Cardiac muscle cell (in vitro differentiated cells and primary cell): Measurements from ENCODE around the gene PTDSS2. TPM values are rescaled to one million over a fixed set of nuclear protein-coding genes. Genes with fewer than 3 reads are reported as not detected.

Experiments used
- DNase-seq, 2 donors: peaks; one replicate each; pipeline versions ENCODE4 v3.0.0 to v3.0.0-alpha.2; 2010 to 2017; ENCODE audit warnings: low read depth in 1 of 2, low spot score in 1 of 2
- H3K27ac ChIP-seq: fragments of 200-600 bp; sonication (generic); 2 replicates; pipeline ENCODE4 v1.5.1; 2016
- H3K27me3 ChIP-seq: fragments of 200-600 bp; sonication (generic); 2 replicates; pipeline ENCODE4 v1.6.0; 2016; ENCODE audit warnings: control low read depth
- H3K36me3 ChIP-seq: fragments of 200-600 bp; sonication (generic); 2 replicates; pipeline ENCODE4 v1.5.1; 2016; ENCODE audit warnings: control low read depth
- H3K4me1 ChIP-seq: fragments of 200-600 bp; sonication (generic); 2 replicates; pipeline ENCODE4 v1.8.1; 2017; ENCODE audit warnings: low read depth, mild to moderate bottlenecking, mixed run types
- H3K4me3 ChIP-seq: fragments of 200-600 bp; sonication (generic); 2 replicates; pipeline ENCODE4 v1.5.1; 2016; ENCODE audit warnings: mild to moderate bottlenecking
- H3K9me3 ChIP-seq: fragments of 200-600 bp; sonication (generic); 2 replicates; pipeline ENCODE4 v1.5.1; 2017; ENCODE audit warnings: low read depth, mild to moderate bottlenecking, control low read depth
- polyA plus RNA-seq: library from polyadenylated mRNA; unstranded; fragments of >200 nt; fragmentation: Nextera tagmentation; extraction: Ambion mirVana; gene quantifications from 2 replicates; pipeline ENCODE4 v1.2.1, GENCODE V29; 2016
- total RNA-seq: library from RNA; depleted of rRNA; stranded (reverse); fragments of >200 nt; gene quantifications from 2 replicates; pipeline ENCODE4 v1.2.3, GENCODE V29; 2016
- TF ChIP-seq, protein P1 (sequence below): IDR thresholded peaks from 2 replicates; pipeline ENCODE4 v1.5.1; 2012; ENCODE audit warnings: low read depth, mild to moderate bottlenecking, low read length

Gene PTDSS2
- total and polyA plus RNA-seq, 2 experiments from 2014 or later, result 69.6 to 202 TPM

GRCh38 chr11:486189-486588 lies 36.1 kb downstream of the PTDSS2 start:
- no peak for DNase-seq
- Histone ChIP-seq H3K36me3 (no peaks in the 10 kb centered on the region), H3K27me3 (no peaks in the 10 kb centered on the region), H3K4me1 (no peaks in the 10 kb centered on the region), H3K4me3 (no peak overlapping the region), H3K27ac (no peak overlapping the region), H3K9me3 (no peaks in the 10 kb centered on the region)
- TF ChIP-seq, protein P1, sequence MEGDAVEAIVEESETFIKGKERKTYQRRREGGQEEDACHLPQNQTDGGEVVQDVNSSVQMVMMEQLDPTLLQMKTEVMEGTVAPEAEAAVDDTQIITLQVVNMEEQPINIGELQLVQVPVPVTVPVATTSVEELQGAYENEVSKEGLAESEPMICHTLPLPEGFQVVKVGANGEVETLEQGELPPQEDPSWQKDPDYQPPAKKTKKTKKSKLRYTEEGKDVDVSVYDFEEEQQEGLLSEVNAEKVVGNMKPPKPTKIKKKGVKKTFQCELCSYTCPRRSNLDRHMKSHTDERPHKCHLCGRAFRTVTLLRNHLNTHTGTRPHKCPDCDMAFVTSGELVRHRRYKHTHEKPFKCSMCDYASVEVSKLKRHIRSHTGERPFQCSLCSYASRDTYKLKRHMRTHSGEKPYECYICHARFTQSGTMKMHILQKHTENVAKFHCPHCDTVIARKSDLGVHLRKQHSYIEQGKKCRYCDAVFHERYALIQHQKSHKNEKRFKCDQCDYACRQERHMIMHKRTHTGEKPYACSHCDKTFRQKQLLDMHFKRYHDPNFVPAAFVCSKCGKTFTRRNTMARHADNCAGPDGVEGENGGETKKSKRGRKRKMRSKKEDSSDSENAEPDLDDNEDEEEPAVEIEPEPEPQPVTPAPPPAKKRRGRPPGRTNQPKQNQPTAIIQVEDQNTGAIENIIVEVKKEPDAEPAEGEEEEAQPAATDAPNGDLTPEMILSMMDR, result no peak

GRCh38 chr11:487571-488021 lies 37.5 kb downstream of the PTDSS2 start:
- Histone ChIP-seq H3K9me3 (no peaks in the 10 kb centered on the region), H3K4me3 (no peak overlapping the region), H3K4me1 (no peaks in the 10 kb centered on the region), H3K27me3 (no peaks in the 10 kb centered on the region), H3K27ac (no peak overlapping the region), H3K36me3 (no peaks in the 10 kb centered on the region)
- TF ChIP-seq, protein P1, result no peak
- DNase-seq, result no peak

GRCh38 chr11:488062-488461 lies 38.0 kb downstream of the PTDSS2 start:
- Histone ChIP-seq H3K4me3 (no peak overlapping the region), H3K4me1 (no peaks in the 10 kb centered on the region), H3K27ac (no peak overlapping the region), H3K27me3 (no peaks in the 10 kb centered on the region), H3K9me3 (no peaks in the 10 kb centered on the region), H3K36me3 (no peaks in the 10 kb centered on the region)
- no peak for DNase-seq
- TF ChIP-seq, protein P1, result no peak

GRCh38 chr11:488579-488978 lies 38.5 kb downstream of the PTDSS2 start:
- TF ChIP-seq, protein P1, result no peak
- H3K36me3 ChIP-seq, result no peaks in the 10 kb centered on the region
- no peak overlapping the region for H3K27ac ChIP-seq
- no peaks in the 10 kb centered on the region for H3K4me1 ChIP-seq
- no peaks in the 10 kb centered on the region for H3K27me3 ChIP-seq
- H3K4me3 ChIP-seq, result no peak overlapping the region
- no peak for DNase-seq
- H3K9me3 ChIP-seq, result no peaks in the 10 kb centered on the region

GRCh38 chr11:488992-489391 lies 38.9 kb downstream of the PTDSS2 start:
- TF ChIP-seq, protein P1, result no peak
- Histone ChIP-seq H3K4me3 (no peak overlapping the region), H3K4me1 (no peaks in the 10 kb centered on the region), H3K9me3 (no peaks in the 10 kb centered on the region), H3K27ac (no peak overlapping the region), H3K27me3 (no peaks in the 10 kb centered on the region), H3K36me3 (no peaks in the 10 kb centered on the region)
- no peak for DNase-seq
